GM18870 (cell line): Measurements from ENCODE around the gene TERT.

ENCODE experiments used
- ATAC-seq: cut with Tn5 transposase; IDR thresholded peaks from one replicate; pipeline ENCODE4 v1.9.1; 2021; ENCODE audit warnings: moderate library complexity; ENCODE audit not compliant: unreplicated experiment

TERT gene

GRCh38 chr5:1209896-1210776 is 84.7 kb downstream of the TERT start:
- ATAC-seq, result no peak

- ATAC-seq, result no peak
Measured at GRCh38 chr5:1209489-1209852, 85.4 kb downstream of the TERT start.

GRCh38 chr5:1208743-1209488 is 86.0 kb downstream of the TERT start:
- no peak for ATAC-seq

GRCh38 chr5:1208221-1208742 is 86.6 kb downstream of the TERT start:
- ATAC-seq, result no peak

GRCh38 chr5:1207555-1207954 is 87.3 kb downstream of the TERT start:
- no peak for ATAC-seq

- ATAC-seq, result no peak
Measured at GRCh38 chr5:1206521-1207412, 88.1 kb downstream of the TERT start.

- no peak for ATAC-seq
Measured at GRCh38 chr5:1205255-1206180, 89.3 kb downstream of the TERT start.

- no peak for ATAC-seq
Measured at GRCh38 chr5:1204693-1205242, 90.1 kb downstream of the TERT start.

GRCh38 chr5:1203968-1204692 is 90.7 kb downstream of the TERT start:
- no peak for ATAC-seq

- no peak for ATAC-seq
Measured at GRCh38 chr5:1203311-1203967, 91.4 kb downstream of the TERT start.
